ENCODE results near the gene GTF3C5.
A peak's percentile ranks its signal among the peaks of the same experiment; 100 is the strongest.
"Not testable (repeated sequence)": the region's sequence is repeated elsewhere in the genome, so short reads cannot be mapped to it uniquely, and the experiment has no call there.

The GTF3C5 gene

DNA sequence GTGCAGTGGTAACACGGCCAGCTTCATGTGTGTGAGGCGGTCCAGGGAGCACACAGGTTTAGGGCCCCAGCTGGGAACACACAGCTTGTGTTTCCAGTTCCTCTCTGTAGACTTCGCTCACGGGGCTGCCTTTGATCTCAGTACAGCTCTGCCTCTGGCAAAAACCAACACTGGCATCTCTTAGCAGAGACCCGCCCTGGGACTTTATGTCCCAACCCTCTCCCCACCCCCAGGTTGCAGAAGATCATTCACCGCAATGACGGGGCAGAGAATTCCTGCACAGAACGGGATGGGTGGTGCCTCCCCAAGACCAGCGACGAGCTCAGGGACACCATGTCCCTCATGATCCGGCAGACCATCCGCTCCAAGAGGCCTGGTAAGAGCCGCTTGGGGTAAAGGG, 25.7 kb downstream of the GTF3C5 start:
- DNase-seq = no peak

DNA sequence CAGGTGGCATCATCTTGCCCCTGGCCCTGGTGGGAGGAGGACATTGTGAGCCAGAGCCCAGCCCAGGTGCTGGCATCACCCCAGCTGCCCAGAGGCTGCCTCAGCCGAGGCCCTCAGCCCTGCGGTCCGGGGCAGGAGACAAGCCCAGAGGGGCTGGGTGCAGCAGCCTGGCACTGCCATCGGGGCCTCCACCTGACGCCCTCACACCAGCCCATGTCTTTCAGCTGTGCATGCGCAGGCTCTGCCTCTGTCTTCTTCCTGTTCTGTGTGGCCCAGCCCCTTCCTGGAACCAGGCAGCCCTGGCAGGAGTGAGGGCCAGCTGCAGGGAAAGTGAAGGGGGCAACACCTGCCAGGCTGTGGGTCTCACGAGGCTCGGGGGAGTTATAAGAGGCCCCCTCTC, 26.2 kb downstream of the GTF3C5 start:
- DNase-seq = peak; percentile 67

DNA sequence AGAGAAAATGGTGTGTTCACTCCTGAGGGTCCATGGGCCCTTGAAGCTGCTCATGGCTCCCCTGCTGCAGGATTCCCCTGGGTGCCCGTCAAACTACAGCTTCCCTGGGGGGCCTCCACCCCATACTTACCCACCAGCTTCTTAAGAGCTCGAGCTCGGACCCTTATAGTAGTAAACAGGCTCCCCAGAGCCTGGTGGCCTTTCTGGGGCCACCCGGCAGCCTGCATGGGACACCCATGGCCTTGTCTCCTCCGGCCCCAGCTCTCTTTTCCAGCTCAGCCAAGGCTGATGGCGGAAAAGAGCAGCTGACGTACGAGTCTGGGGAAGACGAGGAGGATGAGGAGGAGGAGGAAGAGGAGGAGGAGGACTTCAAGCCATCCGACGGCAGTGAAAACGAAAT, 26.8 kb downstream of the GTF3C5 start:
- DNase-seq = no peak

DNA sequence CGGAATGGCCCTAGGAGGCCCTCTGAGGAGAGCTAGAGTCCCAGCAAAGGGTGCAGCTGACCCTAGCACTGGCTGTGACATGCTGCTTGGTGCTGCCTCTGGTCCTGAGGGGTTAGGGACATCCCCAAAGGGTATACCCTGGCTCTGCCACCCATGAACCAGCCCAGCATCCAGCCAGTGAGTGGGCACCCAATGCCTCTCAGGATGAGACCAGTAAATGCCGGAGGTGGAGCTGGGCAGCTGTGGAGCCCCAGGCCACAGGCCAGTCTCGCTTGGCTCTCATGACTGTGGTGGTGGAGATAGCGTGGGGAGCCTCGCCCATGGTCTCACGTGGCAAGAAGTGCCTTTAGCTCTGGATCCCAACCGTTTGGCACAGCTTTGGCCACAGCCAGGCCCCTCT, 27.3 kb downstream of the GTF3C5 start:
- DNase-seq = no peak

DNA sequence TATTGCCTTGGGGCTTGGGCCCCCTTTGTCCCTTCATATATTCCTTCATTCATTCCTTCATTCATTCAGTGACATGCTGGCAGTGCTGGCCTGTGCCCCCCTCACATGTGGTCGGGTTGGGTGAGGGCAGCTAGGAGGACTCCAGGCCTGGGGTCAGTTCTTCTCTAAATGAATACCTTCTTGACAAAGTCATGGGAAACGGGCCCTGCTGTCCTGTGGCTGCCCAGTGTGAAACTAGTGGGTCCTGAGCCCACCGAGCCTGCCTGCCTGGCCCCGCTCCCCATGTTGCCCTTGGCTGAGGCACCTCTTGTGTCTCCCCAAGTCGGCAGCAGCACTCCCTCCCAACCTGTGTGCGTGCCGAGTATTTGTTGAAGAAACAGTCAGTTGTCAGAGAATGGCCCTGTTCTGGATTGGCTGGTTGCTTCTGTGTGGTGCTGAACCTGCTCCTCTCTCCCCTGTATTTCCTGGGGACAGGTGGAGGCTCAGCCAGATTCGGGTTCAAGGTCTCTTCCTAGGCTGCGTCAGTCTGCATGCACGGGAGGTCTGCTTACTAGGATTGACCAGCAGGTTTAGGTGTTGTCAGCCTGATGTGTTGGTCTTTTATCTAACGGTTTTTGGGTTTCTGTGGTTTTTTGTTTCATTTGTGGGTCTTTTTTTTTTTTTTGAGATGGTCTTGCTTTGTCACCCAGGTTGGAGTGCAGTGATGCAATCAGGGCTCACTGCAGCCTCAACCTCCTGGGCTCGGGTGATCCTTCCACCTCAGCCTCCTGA, 27.9 kb downstream of the GTF3C5 start:
- DNase-seq = peak; percentile 73

DNA sequence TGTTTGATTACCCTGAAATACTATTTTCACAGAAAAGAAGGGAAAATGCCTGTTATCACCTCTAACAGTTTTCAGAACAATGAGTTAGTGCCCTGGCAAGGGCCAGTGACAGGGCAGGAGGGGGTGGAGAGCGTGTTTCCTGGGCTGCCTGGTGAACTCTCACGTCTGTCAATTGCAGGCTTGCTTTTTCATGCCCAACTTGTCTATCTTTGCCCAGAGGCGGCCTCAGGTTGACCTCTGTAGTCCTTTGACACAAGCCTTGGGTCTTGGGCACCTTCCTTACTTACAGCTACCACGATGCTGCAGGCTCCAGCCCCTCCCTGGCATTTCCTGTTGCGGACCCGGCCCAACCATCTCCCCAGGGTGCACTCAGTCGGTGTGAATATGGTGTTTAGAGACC, 28.8 kb downstream of the GTF3C5 start:
- peak; percentile 76 for DNase-seq

DNA sequence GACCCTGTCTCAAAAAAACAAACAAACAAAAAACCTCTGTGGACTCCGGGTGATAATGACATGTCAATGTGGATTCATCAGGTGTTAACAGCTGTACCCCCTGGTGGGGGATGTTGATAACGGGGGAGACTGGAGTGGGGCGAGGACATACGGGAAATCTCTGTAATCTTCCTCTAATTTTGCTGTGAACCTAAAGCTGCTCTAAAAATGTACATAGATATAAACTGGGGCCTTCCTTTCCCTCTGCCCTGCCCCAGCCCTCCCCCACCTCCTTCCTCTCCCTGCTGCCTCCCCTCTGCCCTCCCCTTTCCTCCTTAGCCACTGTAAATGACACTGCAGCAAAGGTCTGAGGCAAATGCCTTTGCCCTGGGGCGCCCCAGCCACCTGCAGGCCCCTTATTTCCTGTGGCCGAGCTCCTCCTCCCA, 29.6 kb downstream of the GTF3C5 start:
- peak; percentile 75 for DNase-seq

DNA sequence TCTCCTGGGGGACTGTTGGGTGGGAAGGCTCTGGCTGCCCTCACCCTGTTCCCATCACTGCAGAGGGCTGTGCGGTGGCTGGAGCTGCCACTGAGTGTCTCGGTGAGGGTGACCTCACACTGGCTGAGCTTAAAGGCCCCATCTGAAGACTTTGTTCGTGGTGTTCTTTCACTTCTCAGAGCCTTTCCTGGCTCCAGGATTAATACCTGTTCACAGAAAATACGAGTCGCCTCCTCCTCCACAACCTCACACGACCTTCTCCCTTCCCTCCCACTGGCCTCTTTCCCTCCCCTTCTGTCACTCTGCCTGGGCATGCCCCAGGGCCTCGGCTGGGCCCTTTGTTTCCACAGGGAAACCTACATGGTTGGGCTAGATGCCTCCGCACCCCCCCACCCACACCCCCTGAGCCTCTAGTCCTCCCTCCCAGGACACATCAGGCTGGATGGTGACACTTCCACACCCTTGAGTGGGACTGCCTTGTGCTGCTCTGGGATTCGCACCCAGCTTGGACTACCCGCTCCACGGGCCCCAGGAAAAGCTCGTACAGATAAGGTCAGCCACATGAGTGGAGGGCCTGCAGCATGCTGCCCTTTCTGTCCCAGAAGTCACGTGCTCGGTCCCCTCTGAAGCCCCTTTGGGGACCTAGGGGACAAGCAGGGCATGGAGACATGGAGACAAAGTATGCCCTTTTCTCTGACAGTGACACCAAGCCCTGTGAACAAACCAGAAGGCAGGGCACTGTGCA, 30.4 kb downstream of the GTF3C5 start:
- DNase-seq = peak; percentile 14

DNA sequence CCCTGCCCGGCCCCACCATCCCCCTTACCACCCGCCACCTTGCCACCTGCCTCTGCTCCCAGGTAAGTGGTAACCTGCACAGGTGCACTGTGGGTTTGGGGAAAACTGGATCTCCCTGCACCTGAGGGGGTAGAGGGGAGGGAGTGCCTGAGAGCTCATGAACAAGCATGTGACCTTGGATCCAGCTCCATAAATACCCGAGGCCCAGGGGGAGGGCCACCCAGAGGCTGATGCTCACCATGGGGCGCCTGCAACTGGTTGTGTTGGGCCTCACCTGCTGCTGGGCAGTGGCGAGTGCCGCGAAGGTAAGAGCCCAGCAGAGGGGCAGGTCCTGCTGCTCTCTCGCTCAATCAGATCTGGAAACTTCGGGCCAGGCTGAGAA, 31.0 kb downstream of the GTF3C5 start, which contains the start of gene CEL:
Gene CEL (plus strand): TSS at position 218 of the 382 bp plus-strand sequence. CDS start 22 bp downstream, at position 240.
- DNase-seq = not testable (repeated sequence)

DNA sequence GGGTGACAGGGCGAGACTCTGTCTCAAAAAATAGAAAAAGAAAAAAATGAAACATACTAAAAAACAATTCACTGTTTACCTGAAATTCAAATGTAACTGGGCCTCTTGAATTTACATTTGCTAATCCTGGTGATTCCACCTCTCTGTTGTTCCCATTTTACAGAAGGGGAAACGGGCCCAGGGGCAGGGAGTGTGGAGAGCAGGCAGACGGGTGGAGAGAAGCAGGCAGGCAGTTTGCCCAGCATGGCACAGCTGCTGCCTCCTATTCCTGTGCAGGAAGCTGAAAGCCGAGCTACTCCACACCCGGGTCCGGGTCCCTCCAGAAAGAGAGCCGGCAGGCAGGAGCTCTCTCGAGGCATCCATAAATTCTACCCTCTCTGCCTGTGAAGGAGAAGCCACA, 31.8 kb downstream of the GTF3C5 start:
- not testable (repeated sequence) for DNase-seq

DNA sequence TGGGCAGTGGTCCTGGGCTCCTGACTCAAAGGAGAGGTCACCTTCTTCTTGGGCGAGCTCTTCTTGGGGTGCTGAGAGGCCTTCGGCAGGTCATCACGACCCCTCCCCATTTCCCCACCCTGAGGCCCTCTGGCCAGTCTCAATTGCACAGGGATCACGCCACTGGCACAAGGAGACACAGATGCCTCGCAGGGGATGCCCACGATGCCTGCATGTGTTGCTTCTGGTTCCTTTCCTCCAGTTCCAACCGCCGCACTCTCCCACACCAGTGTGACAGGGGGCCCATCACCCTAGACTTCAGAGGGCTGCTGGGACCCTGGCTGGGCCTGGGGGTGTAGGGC, 32.3 kb downstream of the GTF3C5 start:
- DNase-seq = no peak

DNA sequence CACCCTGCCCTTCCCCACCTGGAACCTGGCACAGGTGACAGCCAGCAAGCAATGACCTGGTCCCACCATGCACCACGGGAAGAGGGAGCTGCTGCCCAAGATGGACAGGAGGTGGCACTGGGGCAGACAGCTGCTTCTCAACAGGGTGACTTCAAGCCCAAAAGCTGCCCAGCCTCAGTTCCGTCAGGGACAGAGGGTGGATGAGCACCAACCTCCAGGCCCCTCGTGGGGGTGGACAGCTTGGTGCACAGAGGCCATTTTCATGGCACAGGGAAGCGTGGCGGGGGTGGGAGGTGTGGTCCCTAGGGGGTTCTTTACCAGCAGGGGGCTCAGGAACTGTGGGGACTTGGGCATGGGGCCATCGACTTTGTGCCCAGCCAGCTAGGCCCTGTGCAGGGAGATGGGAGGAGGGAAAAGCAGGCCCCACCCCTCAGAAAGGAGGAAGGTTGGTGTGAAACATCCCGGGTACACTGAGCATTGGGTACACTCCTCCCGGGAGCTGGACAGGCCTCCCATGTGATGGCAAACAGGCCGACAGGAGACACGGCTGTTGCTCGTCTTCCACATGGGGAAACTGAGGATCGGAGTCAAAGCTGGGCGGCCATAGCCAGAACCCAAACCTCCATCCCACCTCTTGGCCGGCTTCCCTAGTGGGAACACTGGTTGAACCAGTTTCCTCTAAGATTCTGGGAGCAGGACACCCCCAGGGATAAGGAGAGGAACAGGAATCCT, 32.9 kb downstream of the GTF3C5 start:
- DNase-seq = no peak

DNA sequence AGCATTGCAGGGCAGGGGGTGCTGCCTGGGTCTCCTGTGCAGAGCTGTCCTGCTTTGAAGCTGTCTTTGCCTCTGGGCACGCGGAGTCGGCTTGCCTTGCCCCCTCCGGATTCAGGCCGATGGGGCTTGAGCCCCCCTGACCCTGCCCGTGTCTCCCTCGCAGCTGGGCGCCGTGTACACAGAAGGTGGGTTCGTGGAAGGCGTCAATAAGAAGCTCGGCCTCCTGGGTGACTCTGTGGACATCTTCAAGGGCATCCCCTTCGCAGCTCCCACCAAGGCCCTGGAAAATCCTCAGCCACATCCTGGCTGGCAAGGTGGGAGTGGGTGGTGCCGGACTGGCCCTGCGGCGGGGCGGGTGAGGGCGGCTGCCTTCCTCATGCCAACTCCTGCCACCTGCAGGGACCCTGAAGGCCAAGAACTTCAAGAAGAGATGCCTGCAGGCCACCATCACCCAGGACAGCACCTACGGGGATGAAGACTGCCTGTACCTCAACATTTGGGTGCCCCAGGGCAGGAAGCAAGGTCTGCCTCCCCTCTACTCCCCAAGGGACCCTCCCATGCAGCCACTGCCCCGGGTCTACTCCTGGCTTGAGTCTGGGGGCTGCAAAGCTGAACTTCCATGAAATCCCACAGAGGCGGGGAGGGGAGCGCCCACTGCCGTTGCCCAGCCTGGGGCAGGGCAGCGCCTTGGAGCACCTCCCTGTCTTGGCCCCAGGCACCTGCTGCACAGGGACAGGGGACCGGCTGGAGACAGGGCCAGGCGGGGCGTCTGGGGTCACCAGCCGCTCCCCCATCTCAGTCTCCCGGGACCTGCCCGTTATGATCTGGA, 33.7 kb downstream of the GTF3C5 start:
- no peak for DNase-seq

DNA sequence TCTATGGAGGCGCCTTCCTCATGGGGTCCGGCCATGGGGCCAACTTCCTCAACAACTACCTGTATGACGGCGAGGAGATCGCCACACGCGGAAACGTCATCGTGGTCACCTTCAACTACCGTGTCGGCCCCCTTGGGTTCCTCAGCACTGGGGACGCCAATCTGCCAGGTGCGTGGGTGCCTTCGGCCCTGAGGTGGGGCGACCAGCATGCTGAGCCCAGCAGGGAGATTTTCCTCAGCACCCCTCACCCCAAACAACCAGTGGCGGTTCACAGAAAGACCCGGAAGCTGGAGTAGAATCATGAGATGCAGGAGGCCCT, 34.2 kb downstream of the GTF3C5 start:
- no peak for DNase-seq

DNA sequence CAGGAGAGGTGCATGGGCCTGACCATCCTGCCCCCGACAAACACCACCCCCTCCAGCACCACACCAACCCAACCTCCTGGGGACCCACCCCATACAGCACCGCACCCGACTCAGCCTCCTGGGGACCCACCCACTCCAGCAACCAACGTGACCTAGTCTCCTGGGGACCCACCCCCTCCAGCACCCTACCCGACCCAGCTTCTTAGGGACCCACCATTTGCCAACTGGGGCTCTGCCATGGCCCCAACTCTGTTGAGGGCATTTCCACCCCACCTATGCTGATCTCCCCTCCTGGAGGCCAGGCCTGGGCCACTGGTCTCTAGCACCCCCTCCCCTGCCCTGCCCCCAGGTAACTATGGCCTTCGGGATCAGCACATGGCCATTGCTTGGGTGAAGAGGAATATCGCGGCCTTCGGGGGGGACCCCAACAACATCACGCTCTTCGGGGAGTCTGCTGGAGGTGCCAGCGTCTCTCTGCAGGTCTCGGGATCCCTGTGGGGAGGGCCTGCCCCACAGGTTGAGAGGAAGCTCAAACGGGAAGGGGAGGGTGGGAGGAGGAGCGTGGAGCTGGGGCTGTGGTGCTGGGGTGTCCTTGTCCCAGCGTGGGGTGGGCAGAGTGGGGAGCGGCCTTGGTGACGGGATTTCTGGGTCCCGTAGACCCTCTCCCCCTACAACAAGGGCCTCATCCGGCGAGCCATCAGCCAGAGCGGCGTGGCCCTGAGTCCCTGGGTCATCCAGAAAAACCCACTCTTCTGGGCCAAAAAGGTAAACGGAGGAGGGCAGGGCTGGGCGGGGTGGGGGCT, 35.6 kb downstream of the GTF3C5 start:
- DNase-seq = no peak

DNA sequence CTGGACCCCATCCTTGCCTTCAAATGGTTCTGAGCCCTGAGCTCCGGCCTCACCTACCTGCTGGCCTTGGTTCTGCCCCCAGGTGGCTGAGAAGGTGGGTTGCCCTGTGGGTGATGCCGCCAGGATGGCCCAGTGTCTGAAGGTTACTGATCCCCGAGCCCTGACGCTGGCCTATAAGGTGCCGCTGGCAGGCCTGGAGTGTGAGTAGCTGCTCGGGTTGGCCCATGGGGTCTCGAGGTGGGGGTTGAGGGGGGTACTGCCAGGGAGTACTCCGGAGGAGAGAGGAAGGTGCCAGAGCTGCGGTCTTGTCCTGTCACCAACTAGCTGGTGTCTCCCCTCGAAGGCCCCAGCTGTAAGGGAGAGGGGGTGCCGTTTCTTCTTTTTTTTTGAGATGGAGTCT, 36.2 kb downstream of the GTF3C5 start:
- DNase-seq = no peak

DNA sequence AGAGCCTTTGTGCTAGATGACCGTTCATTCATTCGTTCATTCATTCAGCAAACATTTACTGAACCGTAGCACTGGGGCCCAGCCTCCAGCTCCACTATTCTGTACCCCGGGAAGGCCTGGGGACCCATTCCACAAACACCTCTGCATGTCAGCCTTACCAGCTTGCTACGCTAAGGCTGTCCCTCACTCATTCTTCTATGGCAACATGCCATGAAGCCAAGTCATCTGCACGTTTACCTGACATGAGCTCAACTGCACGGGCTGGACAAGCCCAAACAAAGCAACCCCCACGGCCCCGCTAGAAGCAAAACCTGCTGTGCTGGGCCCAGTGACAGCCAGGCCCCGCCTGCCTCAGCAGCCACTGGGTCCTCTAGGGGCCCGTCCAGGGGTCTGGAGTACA, 37.0 kb downstream of the GTF3C5 start:
- DNase-seq = no peak

DNA sequence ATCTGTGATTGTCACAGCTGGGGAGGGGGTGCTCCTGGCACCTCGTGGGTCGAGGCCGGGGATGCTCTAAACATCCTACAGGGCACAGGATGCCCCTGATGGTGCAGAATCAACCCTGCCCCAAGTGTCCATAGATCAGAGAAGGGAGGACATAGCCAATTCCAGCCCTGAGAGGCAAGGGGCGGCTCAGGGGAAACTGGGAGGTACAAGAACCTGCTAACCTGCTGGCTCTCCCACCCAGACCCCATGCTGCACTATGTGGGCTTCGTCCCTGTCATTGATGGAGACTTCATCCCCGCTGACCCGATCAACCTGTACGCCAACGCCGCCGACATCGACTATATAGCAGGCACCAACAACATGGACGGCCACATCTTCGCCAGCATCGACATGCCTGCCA, 37.6 kb downstream of the GTF3C5 start:
- not testable (repeated sequence) for DNase-seq

DNA sequence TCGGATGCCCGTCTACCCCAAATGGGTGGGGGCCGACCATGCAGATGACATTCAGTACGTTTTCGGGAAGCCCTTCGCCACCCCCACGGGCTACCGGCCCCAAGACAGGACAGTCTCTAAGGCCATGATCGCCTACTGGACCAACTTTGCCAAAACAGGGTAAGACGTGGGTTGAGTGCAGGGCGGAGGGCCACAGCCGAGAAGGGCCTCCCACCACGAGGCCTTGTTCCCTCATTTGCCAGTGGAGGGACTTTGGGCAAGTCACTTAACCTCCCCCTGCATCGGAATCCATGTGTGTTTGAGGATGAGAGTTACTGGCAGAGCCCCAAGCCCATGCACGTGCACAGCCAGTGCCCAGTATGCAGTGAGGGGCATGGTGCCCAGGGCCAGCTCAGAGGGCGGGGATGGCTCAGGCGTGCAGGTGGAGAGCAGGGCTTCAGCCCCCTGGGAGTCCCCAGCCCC, 39.7 kb downstream of the GTF3C5 start:
- not testable (repeated sequence) for DNase-seq

DNA sequence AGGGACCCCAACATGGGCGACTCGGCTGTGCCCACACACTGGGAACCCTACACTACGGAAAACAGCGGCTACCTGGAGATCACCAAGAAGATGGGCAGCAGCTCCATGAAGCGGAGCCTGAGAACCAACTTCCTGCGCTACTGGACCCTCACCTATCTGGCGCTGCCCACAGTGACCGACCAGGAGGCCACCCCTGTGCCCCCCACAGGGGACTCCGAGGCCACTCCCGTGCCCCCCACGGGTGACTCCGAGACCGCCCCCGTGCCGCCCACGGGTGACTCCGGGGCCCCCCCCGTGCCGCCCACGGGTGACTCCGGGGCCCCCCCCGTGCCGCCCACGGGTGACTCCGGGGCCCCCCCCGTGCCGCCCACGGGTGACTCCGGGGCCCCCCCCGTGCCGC, 40.2 kb downstream of the GTF3C5 start:
- not testable (repeated sequence) for DNase-seq

DNA sequence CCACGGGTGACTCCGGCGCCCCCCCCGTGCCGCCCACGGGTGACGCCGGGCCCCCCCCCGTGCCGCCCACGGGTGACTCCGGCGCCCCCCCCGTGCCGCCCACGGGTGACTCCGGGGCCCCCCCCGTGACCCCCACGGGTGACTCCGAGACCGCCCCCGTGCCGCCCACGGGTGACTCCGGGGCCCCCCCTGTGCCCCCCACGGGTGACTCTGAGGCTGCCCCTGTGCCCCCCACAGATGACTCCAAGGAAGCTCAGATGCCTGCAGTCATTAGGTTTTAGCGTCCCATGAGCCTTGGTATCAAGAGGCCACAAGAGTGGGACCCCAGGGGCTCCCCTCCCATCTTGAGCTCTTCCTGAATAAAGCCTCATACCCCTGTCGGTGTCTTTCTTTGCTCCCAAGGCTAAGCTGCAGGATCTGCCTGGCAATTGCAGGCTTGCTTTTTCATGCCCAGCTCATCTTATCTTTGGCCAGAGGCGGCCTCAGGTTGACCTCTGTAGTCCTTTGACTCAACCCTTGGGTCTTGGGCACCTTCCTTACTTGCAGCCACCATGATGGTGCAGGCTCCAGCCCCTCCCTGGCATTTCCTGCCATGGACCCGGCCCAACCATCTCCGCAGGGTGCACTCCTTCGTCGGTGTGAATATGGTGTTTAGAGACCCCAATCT, 40.8 kb downstream of the GTF3C5 start:
- DNase-seq = no peak
